H9 (cell line): ENCODE data around the gene MTG1. TPM values are rescaled to one million over a fixed set of nuclear protein-coding genes. Genes with fewer than 3 reads are reported as not detected.

Experiments
- DNase-seq: peaks from one replicate; pipeline ENCODE4 v3.0.0-alpha.2; 2017
- H2AFZ ChIP-seq: one replicate; pipeline ENCODE4 v1.6.1; 2013; ENCODE audit warnings: mild to moderate bottlenecking, low read length, control low read depth, moderate library complexity
- H2AK5ac ChIP-seq: 2 replicates; pipeline ENCODE4 v1.6.1; 2013; ENCODE audit warnings: low read length, control low read depth, mixed read lengths; ENCODE audit not compliant: insufficient read length
- H2BK120ac ChIP-seq: one replicate; pipeline ENCODE4 v1.6.1; 2013; ENCODE audit warnings: low read depth, mild to moderate bottlenecking, low read length, control low read depth, inconsistent platforms; ENCODE audit not compliant: poor library complexity, severe bottlenecking
- H2BK12ac ChIP-seq: 2 replicates; pipeline ENCODE4 v1.6.1; 2013; ENCODE audit warnings: low read length, control low read depth, mixed read lengths, low read depth; ENCODE audit not compliant: insufficient read length
- H2BK15ac ChIP-seq: 2 replicates; pipeline ENCODE4 v1.6.1; 2013; ENCODE audit warnings: low read depth, low read length, control low read depth
- H2BK20ac ChIP-seq: one replicate; pipeline ENCODE4 v1.6.1; 2013; ENCODE audit warnings: low read depth, mild to moderate bottlenecking, low read length, control low read depth, inconsistent platforms; ENCODE audit not compliant: poor library complexity, severe bottlenecking
- H2BK5ac ChIP-seq: 2 replicates; pipeline ENCODE4 v1.6.1; 2013; ENCODE audit warnings: low read length, control low read depth, mixed read lengths; ENCODE audit not compliant: insufficient read length
- H3K14ac ChIP-seq: 2 replicates; pipeline ENCODE4 v1.6.1; 2013; ENCODE audit warnings: low read length, control low read depth; ENCODE audit not compliant: insufficient read depth
- H3K18ac ChIP-seq: 2 replicates; pipeline ENCODE4 v1.6.1; 2013; ENCODE audit warnings: low read depth, mild to moderate bottlenecking, mixed read lengths, low read length, control low read depth; ENCODE audit not compliant: insufficient read length
- H3K23ac ChIP-seq: 2 replicates; pipeline ENCODE4 v1.6.1; 2013; ENCODE audit warnings: low read length, control low read depth, mixed read lengths, low read depth; ENCODE audit not compliant: insufficient read length
- H3K23me2 ChIP-seq: 2 replicates; pipeline ENCODE4 v1.6.1; 2013; ENCODE audit warnings: low read depth, mild to moderate bottlenecking, mixed read lengths, low read length, control low read depth; ENCODE audit not compliant: insufficient read length, poor library complexity, severe bottlenecking
- H3K27ac ChIP-seq: 2 replicates; pipeline ENCODE4 v1.5.1; 2013; ENCODE audit warnings: low read length, control low read depth, mixed read lengths, low read depth; ENCODE audit not compliant: insufficient read length
- H3K27me3 ChIP-seq: 2 replicates; pipeline ENCODE4 v1.6.1; 2013; ENCODE audit warnings: low read length, control low read depth, inconsistent platforms; ENCODE audit not compliant: insufficient read depth
- H3K4ac ChIP-seq: 2 replicates; pipeline ENCODE4 v1.6.1; 2013; ENCODE audit warnings: low read depth, mild to moderate bottlenecking, control low read depth, inconsistent platforms, low read length, moderate library complexity
- H3K4me1 ChIP-seq: 2 replicates; pipeline ENCODE4 v1.6.1; 2013; ENCODE audit warnings: low read length, control low read depth, inconsistent platforms; ENCODE audit not compliant: insufficient read depth
- H3K4me2 ChIP-seq: 2 replicates; pipeline ENCODE4 v1.6.1; 2013; ENCODE audit warnings: low read length, control low read depth, mixed read lengths; ENCODE audit not compliant: insufficient read length, insufficient read depth
- H3K56ac ChIP-seq: 2 replicates; pipeline ENCODE4 v1.6.1; 2013; ENCODE audit warnings: low read depth, mild to moderate bottlenecking, mixed read lengths, low read length, control low read depth; ENCODE audit not compliant: insufficient read length
- H3K79me1 ChIP-seq: 2 replicates; pipeline ENCODE4 v1.6.1; 2013; ENCODE audit warnings: low read depth, mild to moderate bottlenecking, moderate library complexity, low read length, control low read depth, inconsistent platforms; ENCODE audit not compliant: insufficient read depth, poor library complexity, severe bottlenecking
- H3K79me2 ChIP-seq: 2 replicates; pipeline ENCODE4 v1.6.1; 2013; ENCODE audit warnings: low read length, control low read depth, inconsistent platforms; ENCODE audit not compliant: insufficient read depth
- H3K9ac ChIP-seq: 2 replicates; pipeline ENCODE4 v1.6.1; 2013; ENCODE audit warnings: low read length, control low read depth, mixed read lengths; ENCODE audit not compliant: insufficient read length; ENCODE audit errors: extremely low read depth
- H3K9me3 ChIP-seq: one replicate; pipeline ENCODE4 v1.6.1; 2013; ENCODE audit warnings: low read depth, low read length, inconsistent platforms; ENCODE audit not compliant: control insufficient read depth
- H3T11ph ChIP-seq: one replicate; pipeline ENCODE4 v1.6.1; 2013; ENCODE audit warnings: mild to moderate bottlenecking, low read length, control low read depth, inconsistent platforms
- H4K20me1 ChIP-seq: one replicate; pipeline ENCODE4 v1.6.1; 2013; ENCODE audit not compliant: control insufficient read depth, insufficient read length, insufficient read depth
- H4K5ac ChIP-seq: 2 replicates; pipeline ENCODE4 v1.6.1; 2013; ENCODE audit warnings: low read depth, mild to moderate bottlenecking, mixed read lengths, low read length, control low read depth; ENCODE audit not compliant: insufficient read length
- H4K8ac ChIP-seq: replicated peaks from 2 replicates; pipeline ENCODE4 v1.6.1; 2013; ENCODE audit warnings: low read length, control low read depth, mixed read lengths, low read depth; ENCODE audit not compliant: insufficient read length
- H4K91ac ChIP-seq: 2 replicates; pipeline ENCODE4 v1.6.1; 2013; ENCODE audit warnings: low read depth, mild to moderate bottlenecking, moderate library complexity, mixed read lengths, low read length, control low read depth; ENCODE audit not compliant: insufficient read length
- H3K27ac Mint-ChIP-seq, 3 experiments: 2 replicates in 2 of 3; 3 replicates in 1 of 3; pipeline ENCODE4 v1.8.0; 2020 to 2021; ENCODE audit warnings: mixed read lengths in 3 of 3, mild to moderate bottlenecking in 1 of 3, moderate library complexity in 1 of 3
- H3K27me3 Mint-ChIP-seq: 2 replicates; pipeline ENCODE4 v1.8.0; 2021; ENCODE audit warnings: low read depth, mild to moderate bottlenecking, moderate library complexity, mixed read lengths
- H3K36me3 Mint-ChIP-seq, 3 experiments: 2 replicates in 2 of 3; 3 replicates in 1 of 3; pipeline ENCODE4 v1.8.0; 2020 to 2021; ENCODE audit warnings: low read depth in 3 of 3, mixed read lengths in 3 of 3; ENCODE audit not compliant: insufficient read depth in 1 of 3
- H3K4me1 Mint-ChIP-seq, 2 experiments: 2 replicates each; pipeline ENCODE4 v1.8.0; 2020; ENCODE audit warnings: mixed read lengths in 2 of 2
- H3K4me3 Mint-ChIP-seq, 2 experiments: 2 replicates in 1 of 2; 3 replicates in 1 of 2; pipeline ENCODE4 v1.8.0; 2020 to 2021; ENCODE audit warnings: mild to moderate bottlenecking in 2 of 2, mixed read lengths in 2 of 2, moderate library complexity in 1 of 2
- H3K9me3 Mint-ChIP-seq, 2 experiments: 2 replicates in 1 of 2; 3 replicates in 1 of 2; pipeline ENCODE4 v1.8.0; 2020; ENCODE audit warnings: mild to moderate bottlenecking in 2 of 2, mixed read lengths in 2 of 2, moderate library complexity in 1 of 2
- CTCF ChIP-seq: fragments of 200-600 bp; sonication (generic); conservative IDR thresholded peaks from 3 replicates; pipeline ENCODE4 v1.8.0; 2021; ENCODE audit warnings: antibody characterized with exemption, mild to moderate bottlenecking
- WGBS: extraction: QIAGEN DNeasy Blood & Tissue Kit; methylation state at CpG from one replicate; pipeline ENCODE4 v1.1.7; 2013; ENCODE audit warnings: missing lambda C conversion rate, low lambda C conversion rate, mixed read lengths; ENCODE audit not compliant: insufficient read length; ENCODE audit errors: extremely low coverage; 5-methylcytosine and 5-hydroxymethylcytosine counted together
- total RNA-seq: library from RNA; stranded (reverse); gene quantifications from 2 replicates; pipeline ENCODE4 v1.2.1, GENCODE V29; 2021

The MTG1 gene
- total RNA-seq, 1 experiment from 2014 or later: 65.3 TPM

GRCh38 chr10:133373174-133374090, 20.5 kb upstream of the MTG1 start, which contains the start of gene ECHS1:
TSS of gene ECHS1 (minus strand) at chr10:133373354. CDS start at chr10:133373333, 21 bp downstream.
- Histone ChIP-seq H3K79me2 (no peaks in the 10 kb centered on the region), H4K91ac (no peak within 1 kb of the TSS), H4K5ac (no peak within 1 kb of the TSS), H2BK5ac (no peak within 1 kb of the TSS), H4K20me1 (no peaks in the 10 kb centered on the region), H4K8ac (no peak within 1 kb of the TSS), H3K4me2 (peak within 1 kb of the TSS; percentile 48), H3K79me1 (no peaks in the 10 kb centered on the region), H3T11ph (no peak within 1 kb of the TSS), H3K4ac (no peak within 1 kb of the TSS), H3K9me3 (no peaks in the 10 kb centered on the region), H3K27me3 (peaks cover 18% of the 10 kb centered on the region), H3K56ac (no peak within 1 kb of the TSS), H2BK12ac (no peak within 1 kb of the TSS), H3K4me1 (no peaks in the 10 kb centered on the region), H3K9ac (peak within 1 kb of the TSS; percentile 45), H3K23ac (no peak within 1 kb of the TSS), H2AK5ac (no peak within 1 kb of the TSS), H2AFZ (no peak within 1 kb of the TSS), H3K23me2 (peaks cover 6% of the 10 kb centered on the region), H2BK20ac (no peak within 1 kb of the TSS), H3K18ac (no peak within 1 kb of the TSS), H2BK120ac (no peak within 1 kb of the TSS), H3K27ac (no peak within 1 kb of the TSS), H3K14ac (no peak within 1 kb of the TSS), H2BK15ac (no peak within 1 kb of the TSS)
- Mint-ChIP-seq H3K36me3 (peaks cover 11 to 30% (median 28%) of the 10 kb centered on the region in 3 experiments; a peak in 6 of 7 replicates), H3K9me3 (peaks cover 0 to 2% of the 10 kb centered on the region in 2 experiments; a peak in 2 of 5 replicates), H3K27ac (peak within 1 kb of the TSS; percentile 62 to 76 (median 75); a peak in 3 of 7 replicates), H3K4me3 (peak within 1 kb of the TSS; percentile 82 to 94), H3K27me3 (peaks cover 47% of the 10 kb centered on the region), H3K4me1 (peaks cover 2 to 7% of the 10 kb centered on the region in 2 experiments; a peak in 3 of 4 replicates)
- no CpG with 5 or more reads among the region's 89 CpGs for WGBS
- DNase-seq: peak; percentile 96
- no peak for TF ChIP-seq CTCF
